T-helper 1 cell treated with Interleukin-12 subunit alpha and Interleukin-12 subunit beta and Interleukin-4 antibody, amounts not matched to agents 30 ng/mL and 1 ng/mL, for 36 hours (primary cell): ENCODE results near the gene FAF2. TPM values are rescaled to one million over a fixed set of nuclear protein-coding genes. Genes with fewer than 3 reads are reported as not detected.

ENCODE experiments used
- intact Hi-C: fragments of 100-400 bp; cut with micrococcal nuclease; formaldehyde crosslinking; loops from one replicate; pipeline ENCODE4 v1.15.1; 2024
- total RNA-seq: library from RNA; stranded (reverse); gene quantifications from 2 replicates; pipeline ENCODE4 v1.2.3, GENCODE V29; 2022

Gene FAF2
- total RNA-seq, 1 donor from 2014 or later = 40.9 TPM

GRCh38 chr5:176529741-176530141, 81.6 kb downstream of the FAF2 start:
- intact Hi-C loops = loop anchor here (10.0 kb wide), 3 partner anchors 1045 to 1675 kb away; partner anchors contain the start of genes HNRNPAB and TMED9

GRCh38 chr5:176530393-176530982, 82.3 kb downstream of the FAF2 start:
- intact Hi-C loops = loop anchor here (10.0 kb wide), 3 partner anchors 1046 to 1674 kb away; partner anchors contain the start of genes HNRNPAB and TMED9

GRCh38 chr5:176530983-176531901, 83.1 kb downstream of the FAF2 start:
- intact Hi-C loops = loop anchor here (10.0 kb wide), 3 partner anchors 1046 to 1674 kb away; partner anchors contain the start of genes HNRNPAB and TMED9

- intact Hi-C loops = loop anchor here (10.0 kb wide), 3 partner anchors 1047 to 1673 kb away; partner anchors contain the start of genes HNRNPAB and TMED9
Observed at GRCh38 chr5:176531902-176532493, 83.8 kb downstream of the FAF2 start.

- intact Hi-C loops = loop anchor here (10.0 kb wide), 3 partner anchors 1048 to 1672 kb away; partner anchors contain the start of genes HNRNPAB and TMED9
Observed at GRCh38 chr5:176532795-176533194, 84.6 kb downstream of the FAF2 start.

- intact Hi-C loops = loop anchor here (10.0 kb wide), 3 partner anchors 1049 to 1671 kb away; partner anchors contain the start of genes HNRNPAB and TMED9
Observed at GRCh38 chr5:176533390-176533789, 85.2 kb downstream of the FAF2 start.

GRCh38 chr5:176533894-176534611, 85.9 kb downstream of the FAF2 start:
- intact Hi-C loops = loop anchor here (1.0 to 10.0 kb wide), 5 partner anchors 8 to 1671 kb away; partner anchors contain the start of genes HNRNPAB and TMED9

- intact Hi-C loops = loop anchor here (1.0 to 10.0 kb wide), 9 partner anchors 8 to 1670 kb away; partner anchors contain the start of genes GRK6, HNRNPAB, LMAN2 and TMED9
Observed at GRCh38 chr5:176534640-176535039, 86.5 kb downstream of the FAF2 start.

GRCh38 chr5:176535101-176535663, 87.0 kb downstream of the FAF2 start:
- intact Hi-C loops = loop anchor here (2.0 to 10.0 kb wide), 8 partner anchors 46 to 1670 kb away; partner anchors contain the start of genes GRK6, HNRNPAB, LMAN2 and TMED9

- intact Hi-C loops = loop anchor here (2.0 to 10.0 kb wide), 10 partner anchors 47 to 1669 kb away; partner anchors contain the start of genes GRK6, HNRNPAB, LMAN2 and TMED9
Observed at GRCh38 chr5:176535664-176536131, 87.5 kb downstream of the FAF2 start.

GRCh38 chr5:176536132-176536901, 88.1 kb downstream of the FAF2 start:
- intact Hi-C loops = loop anchor here (2.0 to 10.0 kb wide), 9 partner anchors 486 to 1668 kb away; partner anchors contain the start of genes GRK6, HNRNPAB, LMAN2 and TMED9

- intact Hi-C loops = loop anchor here (1.0 to 10.0 kb wide), 14 partner anchors 89 to 1668 kb away; partner anchors contain the start of genes CLTB, FAF2, GRK6 and HIGD2A
Observed at GRCh38 chr5:176536902-176537553, 88.8 kb downstream of the FAF2 start, which contains the start of gene RNF44. Gene RNF44, minus strand, starts transcription at chr5:176537402. Its CDS starts 4,930 bp downstream, at chr5:176532472.

GRCh38 chr5:176537554-176538229, 89.5 kb downstream of the FAF2 start:
- intact Hi-C loops = loop anchor here (1.0 to 10.0 kb wide), 17 partner anchors 17 to 1667 kb away; partner anchors contain the start of genes CLTB, FAF2, GPRIN1 and GRK6

- intact Hi-C loops = loop anchor here (2.0 to 10.0 kb wide), 10 partner anchors 16 to 1666 kb away; partner anchors contain the start of genes GPRIN1, GRK6, HNRNPAB and LMAN2
Observed at GRCh38 chr5:176538230-176538988, 90.2 kb downstream of the FAF2 start.

- intact Hi-C loops = loop anchor here (2.0 to 10.0 kb wide), 10 partner anchors 16 to 1666 kb away; partner anchors contain the start of genes GPRIN1, GRK6, HNRNPAB and LMAN2
Observed at GRCh38 chr5:176538989-176539384, 90.8 kb downstream of the FAF2 start.

GRCh38 chr5:176540476-176540899, 92.3 kb downstream of the FAF2 start:
- intact Hi-C loops = loop anchor here (5.0 kb wide), 1 partner anchor 1018 kb away; no protein-coding TSS in a partner anchor
